PFSK-1 (cell line): ENCODE measurements around the gene KRTCAP3.

ENCODE experiments used
- FOXP2 ChIP-seq: optimal IDR thresholded peaks from 2 replicates; pipeline ENCODE3; 2011; ENCODE audit warnings: borderline replicate concordance, control low read depth, inconsistent platforms; ENCODE audit not compliant: insufficient read depth; ENCODE audit errors: extremely low read length, extremely low read depth
- POLR2AphosphoS5 ChIP-seq: IDR thresholded peaks from 2 replicates; pipeline ENCODE4 v1.6.1; 2012; ENCODE audit warnings: low read depth, mild to moderate bottlenecking, control low read depth, low read length, moderate library complexity
- SIN3A ChIP-seq: IDR thresholded peaks from 2 replicates; pipeline ENCODE4 v1.6.1; 2012; ENCODE audit warnings: mild to moderate bottlenecking, low read length, moderate library complexity, borderline replicate concordance; ENCODE audit not compliant: insufficient read depth
- TAF1 ChIP-seq: IDR thresholded peaks from 2 replicates; pipeline ENCODE4 v1.6.1; 2012; ENCODE audit warnings: low read length, control low read depth, borderline replicate concordance; ENCODE audit not compliant: insufficient read depth
- TF ChIP-seq, protein P1 (sequence below), 2 experiments: IDR thresholded peaks; 2 replicates each; pipeline versions ENCODE4 v1.6.1 to v1.8.0; 2011 to 2012; ENCODE audit warnings: low read depth in 2 of 2, low read length in 2 of 2, control low read depth in 1 of 2, inconsistent platforms in 1 of 2, mild to moderate bottlenecking in 1 of 2, moderate library complexity in 1 of 2; ENCODE audit not compliant: insufficient read depth in 1 of 2

Gene KRTCAP3

GRCh38 chr2:27441226-27441926, 805 bp upstream of the KRTCAP3 start:
- TF ChIP-seq SIN3A: no peak

DNA sequence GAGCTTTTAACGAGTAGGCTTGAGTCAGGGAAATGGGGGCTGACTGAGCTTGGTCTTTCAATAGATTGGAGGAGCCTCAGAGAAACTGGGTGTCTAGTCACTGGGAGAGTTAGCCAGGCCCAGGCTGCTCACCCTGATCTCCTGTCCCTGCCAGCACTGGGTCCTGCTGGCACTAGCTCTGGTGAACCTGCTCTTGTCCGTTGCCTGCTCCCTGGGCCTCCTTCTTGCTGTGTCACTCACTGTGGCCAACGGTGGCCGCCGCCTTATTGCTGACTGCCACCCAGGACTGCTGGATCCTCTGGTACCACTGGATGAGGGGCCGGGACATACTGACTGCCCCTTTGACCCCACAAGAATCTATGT, 720 bp downstream of the KRTCAP3 start:
- TF ChIP-seq, protein P1, sequence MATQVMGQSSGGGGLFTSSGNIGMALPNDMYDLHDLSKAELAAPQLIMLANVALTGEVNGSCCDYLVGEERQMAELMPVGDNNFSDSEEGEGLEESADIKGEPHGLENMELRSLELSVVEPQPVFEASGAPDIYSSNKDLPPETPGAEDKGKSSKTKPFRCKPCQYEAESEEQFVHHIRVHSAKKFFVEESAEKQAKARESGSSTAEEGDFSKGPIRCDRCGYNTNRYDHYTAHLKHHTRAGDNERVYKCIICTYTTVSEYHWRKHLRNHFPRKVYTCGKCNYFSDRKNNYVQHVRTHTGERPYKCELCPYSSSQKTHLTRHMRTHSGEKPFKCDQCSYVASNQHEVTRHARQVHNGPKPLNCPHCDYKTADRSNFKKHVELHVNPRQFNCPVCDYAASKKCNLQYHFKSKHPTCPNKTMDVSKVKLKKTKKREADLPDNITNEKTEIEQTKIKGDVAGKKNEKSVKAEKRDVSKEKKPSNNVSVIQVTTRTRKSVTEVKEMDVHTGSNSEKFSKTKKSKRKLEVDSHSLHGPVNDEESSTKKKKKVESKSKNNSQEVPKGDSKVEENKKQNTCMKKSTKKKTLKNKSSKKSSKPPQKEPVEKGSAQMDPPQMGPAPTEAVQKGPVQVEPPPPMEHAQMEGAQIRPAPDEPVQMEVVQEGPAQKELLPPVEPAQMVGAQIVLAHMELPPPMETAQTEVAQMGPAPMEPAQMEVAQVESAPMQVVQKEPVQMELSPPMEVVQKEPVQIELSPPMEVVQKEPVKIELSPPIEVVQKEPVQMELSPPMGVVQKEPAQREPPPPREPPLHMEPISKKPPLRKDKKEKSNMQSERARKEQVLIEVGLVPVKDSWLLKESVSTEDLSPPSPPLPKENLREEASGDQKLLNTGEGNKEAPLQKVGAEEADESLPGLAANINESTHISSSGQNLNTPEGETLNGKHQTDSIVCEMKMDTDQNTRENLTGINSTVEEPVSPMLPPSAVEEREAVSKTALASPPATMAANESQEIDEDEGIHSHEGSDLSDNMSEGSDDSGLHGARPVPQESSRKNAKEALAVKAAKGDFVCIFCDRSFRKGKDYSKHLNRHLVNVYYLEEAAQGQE (IDR thresholded peaks at IDR 0.05; ENCODE audit: insufficient read depth in 1 of 2, low read depth in 2 of 2, low read length in 2 of 2): no peak
- TF ChIP-seq FOXP2 (no peak), TAF1 (no peak), POLR2AphosphoS5 (no peak), SIN3A (no peak)

DNA sequence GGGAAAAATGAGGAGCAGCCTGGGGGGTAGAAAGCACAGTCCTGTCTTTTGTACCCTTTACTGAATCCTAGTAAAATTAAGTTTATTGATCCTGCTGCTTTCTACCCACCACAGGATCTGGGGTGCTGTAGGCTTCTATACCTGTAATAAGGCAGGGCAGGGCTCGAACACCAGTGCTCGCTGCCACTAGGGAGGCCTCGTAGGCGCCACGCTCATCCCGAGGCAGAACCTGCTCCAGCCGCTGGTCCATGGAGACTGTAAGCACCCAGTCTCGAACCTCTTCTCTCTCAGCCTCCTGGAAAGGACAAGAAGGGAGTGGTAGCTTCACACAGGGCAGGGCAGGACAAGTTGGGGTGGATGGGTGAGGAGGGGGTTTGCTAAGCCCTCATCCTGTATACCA, 3.0 kb downstream of the KRTCAP3 start:
- TF ChIP-seq FOXP2 (no peak), TAF1 (no peak)

DNA sequence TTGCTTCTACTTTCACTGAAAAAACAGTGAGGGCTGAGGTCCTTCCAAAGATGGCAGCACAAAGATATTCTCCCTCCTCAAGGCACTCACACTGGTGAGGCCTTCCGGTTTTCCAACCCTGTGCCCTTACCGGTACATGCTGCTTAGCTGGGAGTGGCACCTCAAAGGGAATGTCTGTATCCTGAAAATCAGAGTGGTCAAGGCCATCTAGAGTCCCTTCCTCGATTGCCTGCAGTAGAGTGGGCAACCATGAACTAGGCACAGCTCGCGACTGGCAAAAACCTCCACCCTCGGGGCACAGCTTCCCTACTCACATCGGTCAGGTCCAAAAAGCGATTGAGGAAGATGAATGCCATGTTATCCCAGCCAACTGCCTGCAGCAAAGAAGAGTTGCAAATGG, 3.4 kb downstream of the KRTCAP3 start:
- TF ChIP-seq, protein P1 (IDR thresholded peaks at IDR 0.05; ENCODE audit: insufficient read depth in 1 of 2, low read depth in 2 of 2, low read length in 2 of 2): no peak
- TF ChIP-seq SIN3A: no peak
- no peak for TF ChIP-seq FOXP2
- TF ChIP-seq TAF1: no peak
- TF ChIP-seq POLR2AphosphoS5: no peak

GRCh38 chr2:27446057-27446456, 3.9 kb downstream of the KRTCAP3 start:
- TF ChIP-seq, protein P1 (IDR thresholded peaks at IDR 0.05; ENCODE audit: insufficient read depth in 1 of 2, low read depth in 2 of 2, low read length in 2 of 2): no peak
- TF ChIP-seq POLR2AphosphoS5: no peak
- no peak for TF ChIP-seq TAF1
- TF ChIP-seq SIN3A: no peak
- TF ChIP-seq FOXP2: no peak

GRCh38 chr2:27448381-27448780, 6.2 kb downstream of the KRTCAP3 start:
- TF ChIP-seq, protein P1 (IDR thresholded peaks at IDR 0.05; ENCODE audit: insufficient read depth in 1 of 2, low read depth in 2 of 2, low read length in 2 of 2): no peak
- no peak for TF ChIP-seq TAF1
- no peak for TF ChIP-seq FOXP2
- no peak for TF ChIP-seq SIN3A
- TF ChIP-seq POLR2AphosphoS5: no peak
